RWPE1 (cell line): ENCODE measurements around the gene NYAP2.

Experiments
- CTCF ChIA-PET: fragments of 350-600 bp; sonication (Branson Sonifier 250); formaldehyde crosslinking; extraction: SDS; loops from one replicate; lab custom pipeline; 2021; lab: Yijun Ruan, JAX
- POLR2A ChIA-PET: fragments of 400-600 bp; formaldehyde crosslinking; extraction: SDS; loops from one replicate; lab custom pipeline; 2020; ENCODE audit warnings: antibody characterized with exemption; ENCODE audit not compliant: low non-redundant PET; lab: Yijun Ruan, JAX
- DNase-seq: peaks from one replicate; pipeline ENCODE4 v3.0.0; 2012; ENCODE audit warnings: low spot score
- H3K27ac ChIP-seq: fragments of 450-650 bp; 2 replicates; pipeline ENCODE4 v1.5.1; 2017
- TF ChIP-seq, protein P1 (sequence below): fragments of 450-650 bp; conservative IDR thresholded peaks from 2 replicates; pipeline ENCODE4 v1.5.1; 2017; ENCODE audit warnings: low read depth, mild to moderate bottlenecking

Gene NYAP2

DNA sequence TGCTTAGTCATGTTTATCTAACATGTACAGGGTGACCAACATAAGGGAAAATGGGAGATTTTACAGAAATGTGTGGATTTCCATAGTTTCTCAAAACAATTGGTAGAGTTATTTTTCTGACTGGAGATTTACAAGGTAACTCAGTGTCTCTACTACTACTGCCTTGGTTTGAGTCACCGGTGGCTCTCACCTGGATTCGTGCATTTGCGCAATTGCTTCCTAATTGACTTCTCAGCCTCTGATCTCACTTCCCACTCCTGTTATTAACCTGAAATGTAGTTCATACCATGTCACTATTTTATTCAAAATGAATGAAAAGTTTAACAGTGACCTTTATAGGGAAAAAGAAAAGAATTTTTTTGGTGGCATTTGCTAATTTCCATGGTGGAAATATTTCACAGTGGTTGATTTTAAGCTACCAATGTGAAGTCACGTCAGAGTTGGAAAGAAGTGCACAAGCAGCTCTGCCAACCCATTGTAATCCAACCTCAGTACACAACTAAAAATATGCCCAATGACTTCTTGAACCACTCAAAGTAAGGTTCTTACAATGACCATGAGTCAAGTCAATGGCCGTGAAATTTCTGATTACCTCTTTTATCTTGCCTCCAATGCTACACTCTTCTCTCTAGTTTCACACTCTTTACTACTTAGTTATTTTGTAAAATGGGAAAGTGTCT, 94.0 kb downstream of the NYAP2 start:
- ChIA-PET CTCF (interaction anchor here (0.5 kb wide), 1 partner anchor 172 kb away, joined by 4 read pairs; no protein-coding TSS in a partner anchor), POLR2A (no interaction called here)
- TF ChIP-seq, protein P1, sequence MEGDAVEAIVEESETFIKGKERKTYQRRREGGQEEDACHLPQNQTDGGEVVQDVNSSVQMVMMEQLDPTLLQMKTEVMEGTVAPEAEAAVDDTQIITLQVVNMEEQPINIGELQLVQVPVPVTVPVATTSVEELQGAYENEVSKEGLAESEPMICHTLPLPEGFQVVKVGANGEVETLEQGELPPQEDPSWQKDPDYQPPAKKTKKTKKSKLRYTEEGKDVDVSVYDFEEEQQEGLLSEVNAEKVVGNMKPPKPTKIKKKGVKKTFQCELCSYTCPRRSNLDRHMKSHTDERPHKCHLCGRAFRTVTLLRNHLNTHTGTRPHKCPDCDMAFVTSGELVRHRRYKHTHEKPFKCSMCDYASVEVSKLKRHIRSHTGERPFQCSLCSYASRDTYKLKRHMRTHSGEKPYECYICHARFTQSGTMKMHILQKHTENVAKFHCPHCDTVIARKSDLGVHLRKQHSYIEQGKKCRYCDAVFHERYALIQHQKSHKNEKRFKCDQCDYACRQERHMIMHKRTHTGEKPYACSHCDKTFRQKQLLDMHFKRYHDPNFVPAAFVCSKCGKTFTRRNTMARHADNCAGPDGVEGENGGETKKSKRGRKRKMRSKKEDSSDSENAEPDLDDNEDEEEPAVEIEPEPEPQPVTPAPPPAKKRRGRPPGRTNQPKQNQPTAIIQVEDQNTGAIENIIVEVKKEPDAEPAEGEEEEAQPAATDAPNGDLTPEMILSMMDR: no peak

DNA sequence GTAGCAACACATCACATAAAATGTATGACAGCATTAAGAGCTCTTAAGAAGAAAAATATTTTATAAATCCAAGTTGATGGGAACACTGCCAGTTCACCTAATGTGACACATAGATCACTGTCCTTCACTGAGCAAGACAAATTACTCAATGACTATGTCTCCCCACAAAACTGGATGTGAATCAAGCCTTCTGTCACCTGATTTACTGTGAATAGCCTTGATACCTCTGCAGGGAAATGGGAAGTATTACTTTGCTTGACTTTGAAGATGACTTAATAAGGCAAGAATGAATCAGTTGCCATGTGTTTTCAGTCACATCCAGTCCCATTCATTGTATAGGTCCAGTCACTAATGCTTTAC, 94.6 kb downstream of the NYAP2 start:
- no peak overlapping the region for H3K27ac ChIP-seq
- TF ChIP-seq, protein P1: no peak
- CTCF ChIA-PET: no interaction called here
- POLR2A ChIA-PET: no interaction called here
- DNase-seq: no peak

More for the DNA sequence above, 94.0 kb downstream of the NYAP2 start:
- no peak for DNase-seq
- no peak overlapping the region for H3K27ac ChIP-seq

DNA sequence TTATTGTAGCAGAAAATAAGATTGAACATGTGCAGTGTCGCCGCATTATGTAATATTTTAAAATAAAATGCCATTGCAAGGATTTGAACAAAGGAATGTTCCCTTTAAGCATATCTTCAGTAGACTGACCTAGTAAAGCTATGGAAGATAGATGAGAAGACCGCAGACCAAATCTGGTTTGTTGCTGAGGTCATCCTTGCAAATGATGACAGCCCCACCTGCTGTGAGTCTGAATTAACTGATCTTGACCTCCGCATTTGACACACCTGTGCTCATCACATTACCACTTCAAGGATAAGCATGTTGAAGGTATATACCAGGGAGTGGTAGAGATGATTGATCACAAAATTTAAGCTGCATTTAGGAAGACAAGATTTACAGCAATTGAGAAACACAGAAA, 96.2 kb downstream of the NYAP2 start:
- ChIA-PET CTCF (no interaction called here), POLR2A (no interaction called here)
- DNase-seq: no peak
- TF ChIP-seq, protein P1: no peak
- no peak overlapping the region for H3K27ac ChIP-seq

DNA sequence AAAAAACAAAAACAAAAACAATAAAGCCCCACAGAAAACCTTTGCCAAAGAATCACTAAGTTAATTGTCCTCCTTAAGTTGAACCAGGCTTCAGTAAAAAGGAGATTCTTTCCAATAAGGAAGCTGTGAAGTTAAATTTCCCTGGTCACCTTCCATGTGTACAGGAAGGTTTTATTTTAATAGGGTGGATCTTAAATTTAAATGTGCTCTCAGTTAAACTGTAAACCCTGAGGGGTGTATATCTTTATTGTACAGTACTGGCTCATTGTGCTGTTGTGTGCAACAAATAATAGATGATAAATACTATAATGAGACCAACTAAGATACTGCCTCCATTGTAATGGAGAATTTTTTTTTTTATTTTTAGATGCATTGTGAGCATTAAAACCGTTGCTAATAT, 97.1 kb downstream of the NYAP2 start:
- TF ChIP-seq, protein P1: no peak
- ChIA-PET CTCF (no interaction called here), POLR2A (no interaction called here)
- DNase-seq: no peak
- H3K27ac ChIP-seq: no peak overlapping the region

DNA sequence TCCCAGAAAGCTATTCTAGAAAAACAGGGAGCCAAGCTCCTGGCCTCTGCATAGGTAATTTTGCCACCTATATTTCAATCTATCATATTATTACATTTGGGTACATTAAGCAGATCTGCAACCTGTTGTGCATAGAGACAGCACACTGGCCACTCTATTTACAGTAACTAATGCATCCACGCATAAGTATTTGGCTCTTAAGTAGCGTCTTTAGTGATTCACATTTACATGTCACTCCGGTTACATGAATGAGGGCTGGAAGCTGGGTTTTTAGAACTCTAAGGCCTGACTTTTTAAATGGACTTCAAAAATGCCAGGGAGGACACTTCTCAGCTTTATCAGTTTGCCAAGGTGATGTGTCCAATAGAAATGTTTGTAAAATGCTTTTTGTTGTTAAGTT, 97.7 kb downstream of the NYAP2 start:
- POLR2A ChIA-PET: no interaction called here
- TF ChIP-seq, protein P1: no peak
- CTCF ChIA-PET: no interaction called here
- H3K27ac ChIP-seq: no peak overlapping the region
- no peak for DNase-seq

DNA sequence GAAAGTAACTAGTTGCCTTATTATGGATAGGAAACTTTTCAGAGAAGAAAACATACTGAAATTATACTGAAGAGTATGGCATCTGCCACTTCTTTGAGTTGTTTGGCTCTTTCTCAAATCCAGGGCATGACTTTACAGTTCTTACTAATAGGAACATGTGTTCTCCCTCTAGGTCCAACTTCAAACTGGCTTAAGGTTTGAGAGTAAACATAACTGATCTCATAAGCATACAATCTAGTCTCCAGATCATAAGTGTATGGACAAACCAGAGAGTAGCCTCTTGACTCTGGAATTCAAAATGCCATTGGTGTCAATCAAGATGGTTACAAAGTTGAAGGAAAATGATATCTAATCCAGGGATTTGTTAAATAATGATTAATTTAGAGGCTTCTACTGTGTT, 101.5 kb downstream of the NYAP2 start:
- TF ChIP-seq, protein P1: no peak

More for the DNA sequence above, 101.5 kb downstream of the NYAP2 start:
- H3K27ac ChIP-seq: no peak overlapping the region
- DNase-seq: no peak
- ChIA-PET CTCF (no interaction called here), POLR2A (no interaction called here)
